Astrocyte of the cerebellum (primary cell): ENCODE data around the gene SGTB.

Experiments
- DNase-seq: peaks from one replicate; pipeline ENCODE4 v3.0.0-alpha.2; 2011; ENCODE audit warnings: low read depth
- H3K4me3 ChIP-seq: 2 replicates; pipeline ENCODE4 v1.5.1; 2011; ENCODE audit warnings: mild to moderate bottlenecking, low read depth, low read length, moderate library complexity
- in situ Hi-C: cut with HindIII; loops from 2 replicates; pipeline ENCODE4 v1.10.0; 2017; ENCODE audit warnings: low sequenced_read_pairs
- TF ChIP-seq, protein P1 (sequence below): IDR thresholded peaks from 2 replicates; pipeline ENCODE4 v1.5.1; 2012; ENCODE audit warnings: low read length, low read depth, moderate library complexity, mild to moderate bottlenecking; ENCODE audit errors: missing control alignments

Gene SGTB

DNA sequence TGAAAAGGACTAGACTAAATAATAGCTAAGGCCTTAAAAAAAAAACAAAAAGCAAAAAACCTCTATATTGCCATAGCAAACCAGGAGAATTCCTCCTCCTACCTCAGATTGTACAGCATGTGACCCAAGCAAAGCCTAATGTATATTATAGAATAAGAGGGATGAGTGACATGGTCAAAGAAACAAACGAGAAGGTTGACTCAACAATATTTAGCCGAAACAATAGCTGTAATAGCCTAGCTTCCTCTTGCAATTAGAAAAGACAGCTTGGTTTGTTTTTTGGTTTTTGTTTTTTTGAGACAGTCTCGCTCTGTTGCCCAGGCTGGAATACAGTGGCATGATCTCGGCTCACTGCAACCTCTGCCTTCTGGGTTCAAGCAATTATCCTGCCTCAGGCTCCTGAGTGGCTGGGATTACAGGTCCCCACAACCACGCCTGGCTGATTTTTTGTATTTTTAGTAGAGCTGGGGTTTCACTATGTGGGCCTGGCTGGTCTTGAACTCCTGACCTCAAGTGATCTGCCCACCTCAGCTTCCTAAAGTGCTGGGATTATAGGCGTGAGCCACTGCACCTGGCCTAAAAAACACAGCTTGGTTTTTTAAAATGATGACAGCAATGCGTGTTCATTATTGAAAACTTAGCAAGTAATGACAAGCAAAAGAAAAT, 5.7 kb upstream of the SGTB start:
- in situ Hi-C loops: no loop called here
- H3K4me3 ChIP-seq: no peak overlapping the region
- no peak for DNase-seq

DNA sequence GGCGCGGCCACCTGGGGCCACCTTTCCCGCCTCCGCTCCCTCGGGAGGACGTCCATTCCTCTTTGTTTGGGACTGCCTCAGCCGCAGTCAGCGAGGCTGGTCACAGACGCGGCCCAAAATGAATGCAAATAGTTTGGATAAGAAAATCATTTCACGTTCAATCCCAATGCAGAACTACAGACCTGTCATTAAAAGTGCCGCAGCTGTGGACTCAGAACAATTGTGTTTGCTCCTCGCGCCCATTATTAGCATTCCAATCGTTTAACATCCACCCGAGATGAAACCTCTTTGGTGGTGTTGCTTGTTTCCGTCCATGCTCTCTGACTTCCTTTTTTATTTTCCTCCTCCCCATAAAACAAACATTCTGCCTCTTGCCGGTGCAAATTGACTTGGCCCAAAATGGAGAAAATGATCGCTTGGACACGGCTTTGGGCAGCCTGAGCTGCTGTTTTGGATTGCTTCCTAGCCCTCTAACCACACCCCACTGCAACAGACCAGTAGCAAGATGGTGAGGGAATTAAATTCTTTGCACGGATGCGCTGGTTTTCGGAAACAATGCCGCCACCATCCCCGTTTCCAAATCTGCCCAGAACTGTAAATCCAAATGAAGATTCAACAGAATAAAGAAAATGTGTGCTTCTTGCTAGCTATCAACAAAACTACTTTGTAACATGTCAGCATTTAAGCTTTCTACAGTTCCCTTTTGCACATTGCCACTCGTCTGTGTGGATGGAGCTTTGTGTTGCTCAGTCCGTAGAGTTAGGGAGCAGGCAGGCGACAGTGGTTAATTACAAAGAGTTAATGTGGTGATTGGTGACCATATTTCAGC, 880 bp upstream of the SGTB start:
- TF ChIP-seq, protein P1, sequence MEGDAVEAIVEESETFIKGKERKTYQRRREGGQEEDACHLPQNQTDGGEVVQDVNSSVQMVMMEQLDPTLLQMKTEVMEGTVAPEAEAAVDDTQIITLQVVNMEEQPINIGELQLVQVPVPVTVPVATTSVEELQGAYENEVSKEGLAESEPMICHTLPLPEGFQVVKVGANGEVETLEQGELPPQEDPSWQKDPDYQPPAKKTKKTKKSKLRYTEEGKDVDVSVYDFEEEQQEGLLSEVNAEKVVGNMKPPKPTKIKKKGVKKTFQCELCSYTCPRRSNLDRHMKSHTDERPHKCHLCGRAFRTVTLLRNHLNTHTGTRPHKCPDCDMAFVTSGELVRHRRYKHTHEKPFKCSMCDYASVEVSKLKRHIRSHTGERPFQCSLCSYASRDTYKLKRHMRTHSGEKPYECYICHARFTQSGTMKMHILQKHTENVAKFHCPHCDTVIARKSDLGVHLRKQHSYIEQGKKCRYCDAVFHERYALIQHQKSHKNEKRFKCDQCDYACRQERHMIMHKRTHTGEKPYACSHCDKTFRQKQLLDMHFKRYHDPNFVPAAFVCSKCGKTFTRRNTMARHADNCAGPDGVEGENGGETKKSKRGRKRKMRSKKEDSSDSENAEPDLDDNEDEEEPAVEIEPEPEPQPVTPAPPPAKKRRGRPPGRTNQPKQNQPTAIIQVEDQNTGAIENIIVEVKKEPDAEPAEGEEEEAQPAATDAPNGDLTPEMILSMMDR: no peak
- in situ Hi-C loops: no loop called here
- H3K4me3 ChIP-seq: peak overlapping the region; percentile 66
- DNase-seq: peak; percentile 72

More for the DNA sequence above, 5.7 kb upstream of the SGTB start:
- TF ChIP-seq, protein P1: no peak

DNA sequence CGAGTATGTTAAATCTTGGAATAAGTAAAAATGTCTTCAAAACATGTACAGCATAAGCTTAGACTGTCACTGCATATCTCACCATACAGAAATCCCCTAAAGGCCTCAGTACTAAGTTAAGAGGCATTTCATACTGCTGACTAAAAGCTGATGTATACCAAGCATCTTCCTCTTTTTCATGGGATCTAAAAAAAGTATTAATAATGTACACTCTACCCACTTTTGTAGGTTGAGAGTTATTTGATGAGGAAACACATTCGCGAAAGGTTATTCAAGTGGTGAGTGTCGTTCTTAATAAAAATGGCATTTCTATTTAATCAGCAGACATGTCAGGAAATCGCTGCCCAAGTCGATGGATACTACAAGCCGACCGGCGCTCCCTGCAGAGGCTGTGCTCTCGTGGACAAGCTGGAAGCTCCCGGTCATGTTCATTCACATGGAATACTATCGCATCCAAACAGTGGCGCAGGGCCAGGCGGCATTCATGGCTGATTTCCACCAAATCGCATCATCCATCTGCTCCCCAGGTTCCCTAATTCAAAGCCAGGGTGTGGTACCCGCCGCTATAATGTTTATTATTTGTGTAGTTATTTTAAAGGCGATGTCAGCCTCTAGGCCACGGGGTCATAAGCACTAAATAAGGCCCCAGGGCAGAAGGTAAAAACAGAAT, 724 bp downstream of the SGTB start:
- in situ Hi-C loops: no loop called here
- TF ChIP-seq, protein P1: no peak
- H3K4me3 ChIP-seq: peak overlapping the region; percentile 66
- DNase-seq: peak; percentile 66

DNA sequence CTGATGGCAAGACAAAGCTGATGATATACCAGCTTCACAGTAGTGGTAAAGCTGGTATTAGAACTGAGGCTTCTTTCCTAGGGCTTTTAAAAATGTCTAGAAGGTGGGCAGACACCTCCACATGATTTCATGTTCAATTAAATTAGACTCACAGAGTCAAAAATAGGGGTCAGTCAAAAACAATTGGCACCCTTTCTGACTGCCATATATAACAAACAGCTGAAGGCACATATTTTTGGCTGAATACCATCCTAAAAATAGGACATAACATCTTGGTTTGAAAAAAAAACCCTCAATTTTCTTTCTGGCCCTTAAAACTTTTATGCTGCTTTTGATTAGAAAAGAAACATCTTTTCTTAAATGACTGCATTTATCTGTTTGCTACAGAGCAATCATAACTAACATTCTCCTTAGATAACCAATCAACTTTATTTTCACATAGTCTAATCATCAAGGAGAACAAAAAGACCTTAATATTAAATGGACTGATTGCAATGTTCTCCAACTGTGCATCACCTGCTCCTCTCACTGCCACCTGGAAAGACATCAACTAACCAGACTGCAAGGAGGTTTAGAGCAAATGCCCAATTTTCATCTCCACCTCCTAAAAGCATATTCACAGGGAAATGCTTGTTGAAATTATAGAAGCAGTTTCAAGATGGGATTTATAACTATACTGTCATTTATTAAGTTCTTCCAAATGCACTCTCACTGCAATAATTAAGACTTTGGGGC, 3.2 kb downstream of the SGTB start:
- TF ChIP-seq, protein P1: no peak
- H3K4me3 ChIP-seq: no peak overlapping the region
- DNase-seq: no peak
- in situ Hi-C loops: no loop called here

DNA sequence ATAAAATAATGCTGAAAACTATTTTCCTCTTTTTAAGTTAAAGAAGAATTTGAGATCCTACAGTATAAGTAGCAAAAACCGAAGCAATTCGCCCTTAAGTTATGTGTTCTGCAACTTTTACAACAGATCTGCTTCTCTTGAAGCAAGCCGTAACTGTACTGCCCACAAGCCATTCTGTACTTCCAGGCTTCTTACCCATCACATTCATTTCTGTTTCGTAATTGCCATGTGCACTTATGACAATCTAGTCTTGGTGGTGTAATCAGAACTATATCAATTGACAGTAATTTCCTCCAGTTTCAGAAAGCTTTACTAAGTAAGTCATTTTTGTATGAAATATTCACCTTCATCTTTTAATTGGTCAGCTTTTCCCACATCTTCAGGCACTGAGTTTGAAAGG, 13.8 kb downstream of the SGTB start:
- in situ Hi-C loops: no loop called here
- TF ChIP-seq, protein P1: no peak
- no peak overlapping the region for H3K4me3 ChIP-seq
- no peak for DNase-seq

DNA sequence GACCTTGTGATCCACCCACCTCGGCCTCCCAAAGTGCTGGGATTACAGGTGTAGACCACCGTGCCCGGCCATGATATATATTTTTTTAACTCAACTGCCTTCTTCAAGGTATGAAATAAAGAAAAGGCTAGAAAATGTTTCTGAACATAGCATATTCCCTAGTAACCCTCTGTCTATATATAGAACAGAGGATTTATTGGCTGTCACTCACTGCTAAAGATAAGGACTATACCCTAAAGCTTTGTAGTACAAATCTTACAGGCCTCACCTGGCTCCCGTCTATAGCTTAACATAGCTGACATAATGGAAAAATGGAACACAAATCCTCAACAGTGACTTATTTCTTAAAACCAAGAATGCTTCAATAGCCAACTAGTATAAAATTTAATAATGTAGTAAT, 14.2 kb downstream of the SGTB start:
- no peak overlapping the region for H3K4me3 ChIP-seq
- in situ Hi-C loops: no loop called here
- DNase-seq: no peak
- TF ChIP-seq, protein P1: no peak
